ENCODE results near the gene PFN3.
"Not testable (repeated sequence)": the region's sequence is repeated elsewhere in the genome, so short reads cannot be mapped to it uniquely, and the experiment has no call there.

PFN3 gene

DNA sequence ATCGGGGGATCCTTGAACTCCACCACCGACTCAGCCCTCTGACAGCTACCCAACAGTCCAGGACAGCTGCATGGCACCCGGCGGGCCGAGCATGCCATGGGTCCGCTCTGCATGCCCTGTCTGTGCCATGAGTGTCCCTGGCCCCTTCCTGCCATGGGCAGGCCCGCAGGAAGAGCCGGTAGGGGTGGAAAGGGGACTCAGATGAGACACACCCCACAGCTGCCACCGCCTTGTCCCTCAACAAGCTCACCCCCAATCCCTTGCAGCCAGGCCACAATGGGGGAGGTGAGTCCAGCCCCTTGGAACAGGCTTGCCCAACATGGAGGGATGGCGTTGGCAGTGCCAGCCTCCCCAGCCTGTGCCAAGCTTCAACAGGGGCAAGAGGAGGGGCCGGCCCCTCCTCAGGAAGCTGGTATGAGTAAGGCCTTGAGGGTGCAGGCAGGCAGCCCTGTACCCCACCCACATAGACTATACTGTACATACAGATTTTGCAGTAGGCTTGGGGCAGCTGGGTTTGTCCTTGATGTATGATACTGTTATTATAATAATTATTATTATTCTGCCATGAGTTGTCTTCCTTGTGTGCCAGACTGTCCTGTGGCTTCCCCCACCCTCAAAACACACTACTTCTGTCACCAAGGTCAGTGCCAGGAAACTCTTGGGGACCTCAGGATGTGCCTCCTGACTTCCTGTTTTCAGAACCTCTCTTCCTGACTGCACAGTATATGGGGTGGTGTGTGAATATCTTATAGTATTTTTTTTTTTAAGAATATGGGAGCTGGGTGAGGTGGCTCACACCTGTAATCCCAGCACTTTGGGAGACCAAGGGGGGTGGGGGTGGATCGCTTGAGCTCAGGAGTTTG is 28.2 kb downstream of the PFN3 start:
- DNase-seq (ENCODE audit: low spot score) = no peak

GRCh38 chr5:177371120-177372033 is 29.1 kb downstream of the PFN3 start:
- DNase-seq (ENCODE audit: low spot score) = no peak

DNA sequence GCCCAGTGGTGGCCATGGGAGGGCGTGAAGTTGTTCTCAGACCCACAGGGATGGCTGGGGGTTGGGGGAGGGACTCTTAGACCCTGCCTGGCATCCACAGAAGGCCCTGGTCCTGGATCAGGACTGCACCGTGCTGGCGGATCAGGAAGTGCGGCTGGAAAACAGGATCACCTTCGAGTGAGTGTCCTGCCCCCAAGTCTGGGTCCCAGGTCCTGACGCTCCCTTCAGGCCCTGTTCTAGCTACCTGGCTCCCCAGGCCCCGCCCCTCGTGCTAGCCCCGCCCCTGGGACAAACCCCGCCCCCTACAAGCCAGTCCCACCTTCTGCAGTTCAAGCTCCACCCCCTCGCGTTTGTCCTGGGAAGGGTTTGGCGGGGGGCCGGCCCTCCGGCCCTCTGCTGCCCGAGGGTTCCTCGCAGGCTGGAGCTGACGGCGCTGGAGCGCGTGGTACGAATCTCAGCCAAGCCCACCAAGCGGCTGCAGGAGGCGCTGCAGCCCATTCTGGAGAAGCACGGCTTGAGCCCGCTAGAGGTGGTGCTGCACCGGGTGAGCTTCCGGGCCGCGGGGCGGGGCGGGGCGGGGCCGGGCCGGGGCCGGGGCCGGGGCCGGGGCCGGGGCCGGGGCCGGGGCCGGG is 29.9 kb downstream of the PFN3 start:
- no peak for DNase-seq (ENCODE audit: low spot score)

GRCh38 chr5:177369645-177370440 is 30.6 kb downstream of the PFN3 start:
- no peak for DNase-seq (ENCODE audit: low spot score)

DNA sequence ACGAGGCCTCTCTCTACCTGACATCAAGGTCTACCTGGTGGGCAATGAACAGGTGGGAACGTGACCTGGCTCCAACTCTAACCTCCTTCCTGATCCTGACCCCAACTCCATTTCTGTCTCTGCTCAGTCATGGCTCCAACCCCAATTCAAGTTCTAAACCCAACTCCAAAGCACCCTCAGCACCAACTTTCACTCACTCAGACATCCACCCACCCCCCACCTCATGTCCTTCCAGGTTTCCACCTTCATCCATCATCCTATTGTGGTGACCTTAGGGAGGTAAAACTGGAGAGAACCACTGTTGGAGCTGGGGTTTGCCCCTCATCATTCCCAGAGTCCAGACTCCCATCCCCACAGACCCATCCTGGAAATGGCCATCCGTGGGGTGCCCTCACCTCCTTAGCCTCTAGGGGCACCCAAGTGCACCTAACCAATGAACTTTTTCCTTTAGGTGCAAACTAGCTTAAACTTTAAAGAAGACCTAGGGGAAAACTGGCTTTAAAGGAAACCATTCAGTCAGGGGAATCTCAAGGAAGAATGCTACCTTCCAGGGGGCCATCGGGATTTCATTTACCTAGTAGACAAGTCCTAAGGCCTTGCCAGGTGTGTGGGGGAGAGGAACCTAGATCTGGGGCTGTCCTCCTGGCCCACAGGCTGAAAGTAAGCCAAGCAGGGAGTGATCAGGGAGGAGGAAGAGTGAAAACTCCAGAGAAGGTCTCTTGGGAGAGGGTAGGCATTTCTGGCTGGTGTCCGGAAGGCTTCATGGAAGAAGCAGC is 31.4 kb downstream of the PFN3 start:
- DNase-seq (ENCODE audit: low spot score) = no peak

GRCh38 chr5:177367981-177368868 is 32.2 kb downstream of the PFN3 start:
- DNase-seq (ENCODE audit: low spot score) = no peak

DNA sequence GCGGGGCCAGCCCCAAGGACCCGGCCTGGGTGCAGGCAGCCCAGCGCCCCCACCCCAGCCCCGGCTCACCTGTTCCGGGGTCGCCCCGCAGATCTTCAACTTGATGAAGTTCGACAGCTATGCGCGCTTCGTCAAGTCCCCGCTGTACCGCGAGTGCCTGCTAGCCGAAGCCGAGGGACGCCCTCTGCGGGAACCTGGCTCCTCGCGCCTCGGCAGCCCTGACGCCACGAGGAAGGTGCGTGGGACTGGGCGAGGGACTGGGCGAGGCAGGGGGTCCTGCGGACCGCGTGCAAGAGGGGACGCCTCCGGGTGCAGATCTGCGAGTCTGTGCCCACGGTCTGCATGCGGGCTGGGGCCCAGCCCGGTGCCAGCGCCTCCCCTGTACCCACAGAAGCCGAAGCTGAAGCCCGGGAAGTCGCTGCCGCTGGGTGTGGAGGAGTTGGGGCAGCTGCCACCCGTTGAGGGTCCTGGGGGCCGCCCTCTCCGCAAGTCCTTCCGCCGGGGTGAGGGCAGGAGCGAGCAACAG is 33.1 kb downstream of the PFN3 start:
- no peak for DNase-seq (ENCODE audit: low spot score)

- DNase-seq (ENCODE audit: low spot score) = no peak
Measured at GRCh38 chr5:177366528-177367322, 33.7 kb downstream of the PFN3 start.

GRCh38 chr5:177365845-177366527 is 34.5 kb downstream of the PFN3 start:
- DNase-seq (ENCODE audit: low spot score) = no peak

GRCh38 chr5:177364159-177364962 is 36.1 kb downstream of the PFN3 start:
- no peak for DNase-seq (ENCODE audit: low spot score)

DNA sequence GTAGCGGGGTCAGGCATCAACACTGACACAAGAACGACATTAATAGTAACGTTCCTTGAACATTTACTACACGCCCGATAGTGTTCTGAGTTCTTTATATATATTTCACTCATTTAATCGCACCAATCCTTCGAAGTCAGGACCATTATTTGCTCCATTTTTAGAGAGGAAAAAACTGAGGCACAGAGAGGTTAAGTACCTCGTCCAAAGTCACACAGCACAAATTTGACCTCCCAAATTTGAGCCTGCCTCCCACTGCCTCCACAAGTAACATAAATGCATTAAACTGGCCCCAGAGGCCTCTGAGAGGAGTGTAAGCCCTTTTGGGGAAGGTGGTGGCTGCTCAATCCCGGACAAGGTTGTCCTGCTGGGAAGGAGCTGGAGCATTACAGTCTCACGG is 36.9 kb downstream of the PFN3 start:
- DNase-seq (ENCODE audit: low spot score) = no peak

- DNase-seq (ENCODE audit: low spot score) = peak; percentile 75
Measured at GRCh38 chr5:177362610-177363507, 37.6 kb downstream of the PFN3 start.

DNA sequence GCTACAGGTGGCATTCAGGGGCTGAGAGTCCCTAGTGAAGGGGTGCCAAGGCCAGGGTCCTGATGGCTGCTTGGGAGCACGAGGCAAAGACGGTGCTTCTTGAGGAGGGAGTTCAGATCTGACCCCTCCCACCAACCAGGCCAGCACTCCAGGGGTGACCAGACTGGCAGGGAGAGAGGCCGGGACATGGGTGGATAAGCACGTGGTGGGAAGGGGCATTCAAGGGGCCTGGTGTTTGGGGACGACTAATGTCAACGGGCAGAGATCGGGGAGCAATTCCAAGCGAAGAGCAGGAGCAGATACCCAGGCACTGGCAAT is 38.2 kb downstream of the PFN3 start:
- no peak for DNase-seq (ENCODE audit: low spot score)

DNA sequence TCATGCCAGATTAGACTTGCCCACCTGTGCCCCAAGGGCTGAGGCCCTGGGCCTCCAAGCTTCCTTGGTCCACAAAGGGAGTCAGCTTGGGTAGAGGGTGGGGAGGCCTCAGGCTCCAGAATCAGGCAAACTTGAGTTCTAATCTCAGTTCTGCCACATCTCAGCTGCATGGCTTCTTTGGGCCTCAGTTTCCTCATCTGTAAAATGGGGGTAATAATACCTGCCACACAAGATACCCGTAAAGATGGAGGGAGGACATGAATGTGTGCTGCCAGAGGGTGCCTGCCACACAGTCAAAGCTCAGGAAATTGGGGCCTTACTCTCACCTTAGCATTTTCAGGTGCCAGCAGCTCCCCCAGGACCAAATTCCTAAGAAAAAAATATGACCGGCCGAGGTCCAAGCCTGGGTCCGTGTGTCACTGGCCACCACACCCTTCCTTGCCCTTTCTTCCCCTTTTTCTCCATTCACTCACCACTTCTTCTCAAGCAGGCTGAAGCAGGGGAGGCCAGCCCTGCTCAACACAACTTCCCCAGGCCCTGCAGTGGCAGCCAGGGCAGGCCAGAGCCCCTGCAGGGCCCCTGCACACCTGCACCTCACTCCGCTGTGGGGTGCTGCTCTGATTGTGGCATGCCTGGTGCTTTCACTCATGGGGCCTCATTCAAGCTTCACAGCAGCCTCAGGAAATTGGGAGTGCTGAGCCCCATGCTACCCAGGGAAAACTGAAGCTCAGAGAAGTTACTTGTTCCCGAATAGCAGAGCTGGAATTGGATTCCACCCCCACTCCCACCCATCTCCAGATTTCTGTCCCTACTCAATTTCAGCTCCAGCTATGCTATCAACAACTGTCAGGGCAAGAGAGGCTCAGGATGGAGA is 38.8 kb downstream of the PFN3 start:
- peak; percentile 69 for DNase-seq (ENCODE audit: low spot score)

DNA sequence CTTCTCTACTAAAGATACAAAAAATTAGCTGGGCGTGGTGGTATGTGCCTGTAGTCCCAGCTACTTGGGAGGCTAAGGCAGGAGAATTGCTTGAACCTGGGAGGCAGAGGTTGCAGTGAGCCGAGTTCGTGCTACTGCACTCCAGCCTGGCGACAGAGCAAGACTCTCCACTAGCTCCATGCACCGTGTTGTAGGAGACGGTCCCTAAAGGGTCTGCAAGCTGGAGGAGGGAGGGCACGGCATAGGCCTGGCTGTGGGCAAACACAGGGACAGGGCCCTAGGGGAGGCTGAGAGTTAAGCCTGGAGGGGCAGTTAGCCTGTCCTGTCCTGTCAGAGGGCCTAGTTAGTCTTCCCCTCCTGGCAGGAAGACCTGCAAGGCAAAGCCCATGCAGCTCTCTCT is 39.7 kb downstream of the PFN3 start:
- DNase-seq (ENCODE audit: low spot score) = not testable (repeated sequence)
